IMR-90 (cell line): Measurements from ENCODE around the gene STRN4. TPM values are rescaled to one million over a fixed set of nuclear protein-coding genes. Genes with fewer than 3 reads are reported as not detected.

Experiments
- ATAC-seq: fragments of 200-7000 bp; cut with Tn5 transposase; 2 replicates; pipeline ENCODE4 v1.9.1; 2020; ENCODE audit warnings: low read depth, mild to moderate bottlenecking, moderate library complexity
- BruUV-seq: library from RNA; stranded (reverse); fragments of 400-500 nt; replicated peaks from 2 replicates; lab custom pipeline; 2021; lab: Mats Ljungman, UMichigan
- CTCF ChIA-PET: fragments of 300-600 bp; formaldehyde crosslinking; extraction: SDS; loops from one replicate; lab custom pipeline; 2021; ENCODE audit warnings: antibody characterized with exemption; lab: Yijun Ruan, JAX
- POLR2A ChIA-PET: fragments of 300-600 bp; sonication (Branson Sonifier 250); formaldehyde crosslinking; loops from one replicate; lab custom pipeline; 2022; ENCODE audit warnings: antibody characterized with exemption; ENCODE audit not compliant: unreplicated experiment; lab: Charles Lee
- DNase-seq: peaks from one replicate; pipeline ENCODE4 v3.0.0; 2013
- H2AFZ ChIP-seq: replicated peaks from 2 replicates; pipeline ENCODE3; 2013; ENCODE audit warnings: low read length, mild to moderate bottlenecking; ENCODE audit not compliant: poor library complexity
- H2AK5ac ChIP-seq: 2 replicates; pipeline ENCODE4 v1.6.1; 2013; ENCODE audit warnings: low read depth, low read length, inconsistent platforms
- H2AK9ac ChIP-seq: replicated peaks from 2 replicates; pipeline ENCODE3; 2013; ENCODE audit warnings: mild to moderate bottlenecking, low read depth, low read length, moderate library complexity; ENCODE audit not compliant: poor library complexity
- H2BK120ac ChIP-seq: 2 replicates; pipeline ENCODE4 v1.6.1; 2013; ENCODE audit warnings: low read depth, low read length, inconsistent platforms
- H2BK15ac ChIP-seq: 3 replicates; pipeline ENCODE4 v1.6.1; 2013; ENCODE audit warnings: low read depth, low read length, inconsistent platforms
- H2BK20ac ChIP-seq: 2 replicates; pipeline ENCODE4 v1.6.1; 2013; ENCODE audit warnings: low read depth, mild to moderate bottlenecking, inconsistent platforms, low read length, moderate library complexity
- H2BK5ac ChIP-seq: 2 replicates; pipeline ENCODE4 v1.6.1; 2013; ENCODE audit warnings: mild to moderate bottlenecking, low read depth, low read length, inconsistent platforms; ENCODE audit not compliant: poor library complexity, severe bottlenecking
- H3K14ac ChIP-seq: replicated peaks from 2 replicates; pipeline ENCODE4 v1.6.1; 2013; ENCODE audit warnings: low read depth, low read length, inconsistent platforms
- H3K18ac ChIP-seq: 2 replicates; pipeline ENCODE4 v1.6.1; 2013; ENCODE audit warnings: low read depth, low read length, control low read depth
- H3K23ac ChIP-seq: 2 replicates; pipeline ENCODE4 v1.6.1; 2013; ENCODE audit warnings: low read depth, low read length, inconsistent platforms
- H3K27ac ChIP-seq: 2 replicates; pipeline ENCODE4 v1.5.1; 2013; ENCODE audit warnings: mild to moderate bottlenecking, control low read depth, low read length; ENCODE audit not compliant: insufficient read depth
- H3K27me3 ChIP-seq: 2 replicates; pipeline ENCODE4 v1.6.1; 2013; ENCODE audit warnings: low read length; ENCODE audit not compliant: control insufficient read depth, insufficient read depth
- H3K36me3 ChIP-seq: 2 replicates; pipeline ENCODE4 v1.6.1; 2013; ENCODE audit warnings: low read length, mixed read lengths; ENCODE audit not compliant: control insufficient read depth, insufficient read depth
- H3K4ac ChIP-seq: 2 replicates; pipeline ENCODE4 v1.6.1; 2013; ENCODE audit warnings: low read depth, low read length, inconsistent platforms
- H3K4me1 ChIP-seq: 2 replicates; pipeline ENCODE4 v1.6.1; 2013; ENCODE audit warnings: low read length, mixed read lengths; ENCODE audit not compliant: control insufficient read depth, insufficient read depth
- H3K4me2 ChIP-seq: 2 replicates; pipeline ENCODE4 v1.6.1; 2013; ENCODE audit warnings: low read depth, mild to moderate bottlenecking, control low read depth, low read length, moderate library complexity
- H3K4me3 ChIP-seq: 2 replicates; pipeline ENCODE4 v1.5.1; 2013; ENCODE audit warnings: low read depth, mild to moderate bottlenecking, control low read depth, low read length, moderate library complexity; ENCODE audit not compliant: insufficient read depth
- H3K56ac ChIP-seq: 2 replicates; pipeline ENCODE4 v1.6.1; 2013; ENCODE audit warnings: low read length, inconsistent platforms; ENCODE audit not compliant: insufficient read depth; ENCODE audit errors: extremely low read depth
- H3K79me1 ChIP-seq, 2 experiments: 2 replicates each; pipeline ENCODE4 v1.6.1; 2013; ENCODE audit warnings: low read length in 2 of 2, inconsistent platforms in 1 of 2, low read depth in 1 of 2
- H3K9ac ChIP-seq: 2 replicates; pipeline ENCODE4 v1.6.1; 2013; ENCODE audit warnings: low read depth, low read length, control low read depth
- H3K9me1 ChIP-seq: 2 replicates; pipeline ENCODE4 v1.6.1; 2013; ENCODE audit warnings: low read length, inconsistent platforms; ENCODE audit not compliant: insufficient read depth
- H3K9me3 ChIP-seq: 2 replicates; pipeline ENCODE4 v1.6.1; 2013; ENCODE audit warnings: low read length; ENCODE audit not compliant: control insufficient read depth, insufficient read depth
- H4K20me1 ChIP-seq: 2 replicates; pipeline ENCODE4 v1.6.1; 2013; ENCODE audit warnings: low read length, inconsistent platforms; ENCODE audit not compliant: insufficient read depth
- H4K5ac ChIP-seq: 2 replicates; pipeline ENCODE4 v1.6.1; 2013; ENCODE audit warnings: mild to moderate bottlenecking, low read depth, low read length, control low read depth
- H4K8ac ChIP-seq, 2 experiments: 2 replicates each; pipeline ENCODE4 v1.6.1; 2013; ENCODE audit warnings: low read depth in 2 of 2, low read length in 2 of 2, control low read depth in 1 of 2, inconsistent platforms in 1 of 2
- H4K91ac ChIP-seq: 2 replicates; pipeline ENCODE4 v1.6.1; 2013; ENCODE audit warnings: low read depth, low read length, inconsistent platforms; ENCODE audit not compliant: insufficient read depth
- CEBPB ChIP-seq: IDR thresholded peaks from 2 replicates; pipeline ENCODE4 v1.6.1; 2012; ENCODE audit warnings: low read depth, low read length, improper control_type of control experiment
- CHD1 ChIP-seq: IDR thresholded peaks from 2 replicates; pipeline ENCODE4 v1.6.1; 2012; ENCODE audit warnings: low read depth, low read length, improper control_type of control experiment
- FOS ChIP-seq: fragments of 150-350 bp; IDR thresholded peaks from 2 replicates; pipeline ENCODE4 v1.6.1; 2016; ENCODE audit warnings: low read depth, low read length
- MAZ ChIP-seq: IDR thresholded peaks from 2 replicates; pipeline ENCODE4 v1.6.1; 2012; ENCODE audit warnings: low read depth, mild to moderate bottlenecking, low read length, improper control_type of control experiment, moderate library complexity, borderline replicate concordance
- MXI1 ChIP-seq: IDR thresholded peaks from 2 replicates; pipeline ENCODE4 v1.6.1; 2012; ENCODE audit warnings: low read depth, mild to moderate bottlenecking, low read length, moderate library complexity, borderline replicate concordance
- SMC3 ChIP-seq: fragments of 150-350 bp; IDR thresholded peaks from 2 replicates; pipeline ENCODE4 v1.6.1; 2016; ENCODE audit warnings: low read depth, mild to moderate bottlenecking, antibody characterized with exemption, low read length, moderate library complexity
- WGBS, 2 experiments: methylation state at CpG; one replicate each; pipeline versions ENCODE4 v1.1.5 to v1.1.7; 2013; ENCODE audit warnings: missing lambda C conversion rate in 2 of 2; ENCODE audit not compliant: insufficient read length in 1 of 2; ENCODE audit errors: extremely low coverage in 2 of 2; 5-methylcytosine and 5-hydroxymethylcytosine counted together
- dilution Hi-C: fragments of 300-500 bp; cut with HindIII; formaldehyde crosslinking; loops from one replicate; pipeline ENCODE4 v1.14.3; 2018; ENCODE audit warnings: low sequenced_read_pairs; ENCODE audit not compliant: unreplicated experiment
- in situ Hi-C: fragments of 300-500 bp; cut with MboI; formaldehyde crosslinking; loops from 3 replicates; pipeline ENCODE4 v1.14.3; 2019; ENCODE audit warnings: low sequenced_read_pairs, inconsistent platforms, mixed read lengths
- intact Hi-C: fragments of 100-400 bp; cut with micrococcal nuclease; formaldehyde crosslinking; loops from 2 replicates; pipeline ENCODE4 v1.10.0; 2022
- polyA plus RNA-seq, 3 experiments: library from polyadenylated mRNA; depleted of rRNA; stranded (reverse); fragments of >200 nt; gene quantifications; 2 replicates each; pipeline ENCODE4 v1.2.3, GENCODE V29; 2012; ENCODE audit warnings: low replicate concordance in 1 of 3
- total RNA-seq: library from RNA; depleted of rRNA; stranded (reverse); fragments of >200 nt; gene quantifications from 2 replicates; pipeline ENCODE4 v1.2.3, GENCODE V29; 2012
- TF ChIP-seq, protein P1 (sequence below): fragments of 150-350 bp; IDR thresholded peaks from 2 replicates; pipeline ENCODE4 v1.6.1; 2016; ENCODE audit warnings: low read depth, mild to moderate bottlenecking, low read length, moderate library complexity, borderline replicate concordance

STRN4 gene
- total and polyA plus RNA-seq, 2 of the 4 experiments (the other 2 are of a cell fraction) = 36.7 to 112 TPM

DNA sequence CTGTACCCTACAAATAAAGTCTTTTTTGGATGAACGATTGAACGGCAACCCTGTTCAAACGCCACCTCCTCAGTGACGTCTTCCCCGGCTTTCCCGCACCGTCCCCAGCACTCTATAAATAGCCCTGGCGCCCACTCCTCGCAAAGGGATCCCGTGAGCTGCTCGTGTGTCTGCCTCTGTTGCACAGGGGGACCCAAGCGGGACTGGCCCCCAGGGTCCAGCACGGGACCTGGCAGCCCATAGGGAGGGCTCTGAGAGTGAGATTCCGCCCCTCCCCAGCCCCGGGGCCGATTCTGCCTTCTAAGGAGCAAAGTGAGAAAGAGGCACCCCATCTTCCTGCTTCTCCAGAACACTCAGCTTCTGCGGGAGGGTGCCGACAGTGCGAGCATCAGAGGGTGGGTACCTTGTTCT is 8.5 kb downstream of the STRN4 start:
- Histone ChIP-seq H4K8ac (no peak overlapping the region), H3K23ac (no peak overlapping the region), H2AFZ (no peak overlapping the region), H4K5ac (no peak overlapping the region), H2BK20ac (no peak overlapping the region), H3K79me1 (peaks cover 34 to 82% of the 10 kb centered on the region in 2 experiments), H3K9me1 (peaks cover 24% of the 10 kb centered on the region), H2AK5ac (no peak overlapping the region), H2AK9ac (no peak overlapping the region), H4K20me1 (peaks cover 85% of the 10 kb centered on the region), H2BK5ac (no peak overlapping the region), H3K56ac (no peak overlapping the region), H3K4ac (no peak overlapping the region), H3K4me3 (no peak overlapping the region), H3K14ac (no peak overlapping the region), H3K27me3 (no peaks in the 10 kb centered on the region), H3K27ac (no peak overlapping the region), H2BK15ac (no peak overlapping the region), H3K18ac (no peak overlapping the region), H2BK120ac (no peak overlapping the region), H3K4me2 (no peak overlapping the region), H3K9me3 (no peaks in the 10 kb centered on the region), H3K36me3 (peaks cover 46% of the 10 kb centered on the region), H4K91ac (no peak overlapping the region), H3K9ac (no peak overlapping the region), H3K4me1 (peaks cover 29% of the 10 kb centered on the region)
- CTCF ChIA-PET = no interaction called here
- no peak for ATAC-seq
- BruUV-seq = no TSS peak
- DNase-seq = no peak
- intact Hi-C loops (no loop called here), in situ Hi-C loops (no loop called here), dilution Hi-C loops (no loop called here)
- POLR2A ChIA-PET = no interaction called here
- TF ChIP-seq SMC3 (no peak), CEBPB (no peak), CHD1 (no peak), MAZ (no peak), FOS (no peak), MXI1 (no peak)
- TF ChIP-seq, protein P1, sequence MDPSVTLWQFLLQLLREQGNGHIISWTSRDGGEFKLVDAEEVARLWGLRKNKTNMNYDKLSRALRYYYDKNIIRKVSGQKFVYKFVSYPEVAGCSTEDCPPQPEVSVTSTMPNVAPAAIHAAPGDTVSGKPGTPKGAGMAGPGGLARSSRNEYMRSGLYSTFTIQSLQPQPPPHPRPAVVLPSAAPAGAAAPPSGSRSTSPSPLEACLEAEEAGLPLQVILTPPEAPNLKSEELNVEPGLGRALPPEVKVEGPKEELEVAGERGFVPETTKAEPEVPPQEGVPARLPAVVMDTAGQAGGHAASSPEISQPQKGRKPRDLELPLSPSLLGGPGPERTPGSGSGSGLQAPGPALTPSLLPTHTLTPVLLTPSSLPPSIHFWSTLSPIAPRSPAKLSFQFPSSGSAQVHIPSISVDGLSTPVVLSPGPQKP = no peak
- 65% methylated on average over 2 of the region's 19 CpGs; no CpG with 5 or more reads in 1 of the 2 experiments for WGBS, 2 experiments
